H1 (cell line): ENCODE data around the gene CTBP2. TPM values are rescaled to one million over a fixed set of nuclear protein-coding genes. Genes with fewer than 3 reads are reported as not detected.

Experiments used
- CTCF ChIA-PET: fragments of 300-600 bp; sonication (Branson Sonifier 250); formaldehyde crosslinking; loops from one replicate; lab custom pipeline; 2021; ENCODE audit not compliant: partially characterized antibody; lab: Charles Lee
- POLR2A ChIA-PET: fragments of 300-600 bp; sonication (Branson Sonifier 250); formaldehyde crosslinking; loops from one replicate; lab custom pipeline; 2021; ENCODE audit warnings: inconsistent platforms; ENCODE audit not compliant: partially characterized antibody; lab: Charles Lee
- DNase-seq, 2 experiments: peaks; one replicate each; pipeline versions ENCODE4 v3.0.0 to v3.0.0-alpha.2; 2010 to 2022; ENCODE audit warnings: low spot score in 2 of 2, low read depth in 1 of 2, mixed read lengths in 1 of 2
- FAIRE-seq: peaks from 2 replicates; lab custom pipeline; 2011; peaks lifted over from hg19 to GRCh38; lab: Jason Lieb, UNC
- H2AFZ ChIP-seq: 2 replicates; pipeline ENCODE4 v1.8.1; 2012; ENCODE audit warnings: low read length, inconsistent platforms
- H2AK5ac ChIP-seq: 2 replicates; pipeline ENCODE4 v1.6.1; 2013; ENCODE audit warnings: low read depth, low read length
- H2BK120ac ChIP-seq: replicated peaks from 2 replicates; pipeline ENCODE3; 2013; ENCODE audit warnings: low read depth, low read length, inconsistent platforms
- H2BK12ac ChIP-seq: 2 replicates; pipeline ENCODE4 v1.6.1; 2013; ENCODE audit warnings: low read depth, low read length
- H2BK15ac ChIP-seq: 2 replicates; pipeline ENCODE4 v1.6.1; 2013; ENCODE audit warnings: low read length
- H2BK20ac ChIP-seq: 2 replicates; pipeline ENCODE4 v1.6.1; 2013; ENCODE audit warnings: low read length
- H2BK5ac ChIP-seq: 2 replicates; pipeline ENCODE4 v1.6.1; 2013; ENCODE audit warnings: low read depth, low read length
- H3K14ac ChIP-seq: 2 replicates; pipeline ENCODE4 v1.6.1; 2013; ENCODE audit warnings: inconsistent platforms; ENCODE audit not compliant: insufficient read length
- H3K18ac ChIP-seq: 2 replicates; pipeline ENCODE4 v1.6.1; 2013; ENCODE audit warnings: low read length; ENCODE audit errors: extremely low read depth
- H3K23ac ChIP-seq: 2 replicates; pipeline ENCODE4 v1.6.1; 2013; ENCODE audit warnings: inconsistent platforms; ENCODE audit not compliant: insufficient read length
- H3K23me2 ChIP-seq: 2 replicates; pipeline ENCODE4 v1.6.1; 2013; ENCODE audit warnings: low read depth, low read length
- H3K27ac ChIP-seq: 2 replicates; pipeline ENCODE4 v1.6.1; 2011; ENCODE audit warnings: low read depth, low read length, inconsistent platforms
- H3K27me3 ChIP-seq, 4 experiments: replicated peaks in 1 of 4; 1 replicate in 1 of 4; 2 replicates in 3 of 4; pipeline versions ENCODE4 v1.6.1 to v1.8.1; 2011 to 2013; ENCODE audit warnings: low read length in 3 of 4, mild to moderate bottlenecking in 3 of 4, inconsistent platforms in 2 of 4, mixed read lengths in 2 of 4, moderate library complexity in 1 of 4; ENCODE audit not compliant: control insufficient read depth in 3 of 4, insufficient read depth in 3 of 4; ENCODE audit errors: extremely low read depth in 1 of 4
- H3K36me3 ChIP-seq, 4 experiments: 2 replicates each; pipeline versions ENCODE4 v1.6.1 to v1.8.1; 2011 to 2013; ENCODE audit warnings: mild to moderate bottlenecking in 4 of 4, low read length in 3 of 4, moderate library complexity in 2 of 4, control low read depth in 1 of 4, inconsistent platforms in 1 of 4; ENCODE audit not compliant: insufficient read depth in 4 of 4, control insufficient read depth in 2 of 4
- H3K4ac ChIP-seq: replicated peaks from 2 replicates; pipeline ENCODE3; 2013; ENCODE audit warnings: low read length, low read depth, mixed read lengths, inconsistent platforms; ENCODE audit not compliant: insufficient read length
- H3K4me1 ChIP-seq, 4 experiments: replicated peaks in 1 of 4; 1 replicate in 1 of 4; 2 replicates in 3 of 4; pipeline versions ENCODE4 v1.6.1 to v1.8.1; 2011 to 2013; ENCODE audit warnings: low read length in 3 of 4, inconsistent platforms in 2 of 4, mixed read lengths in 1 of 4; ENCODE audit not compliant: insufficient read depth in 4 of 4, control insufficient read depth in 3 of 4
- H3K4me2 ChIP-seq, 2 experiments: 2 replicates each; pipeline versions ENCODE4 v1.6.1 to v1.8.1; 2011 to 2013; ENCODE audit warnings: low read depth in 2 of 2, low read length in 2 of 2, control low read depth in 1 of 2, inconsistent platforms in 1 of 2, mild to moderate bottlenecking in 1 of 2; ENCODE audit not compliant: insufficient read depth in 1 of 2
- H3K4me3 ChIP-seq, 4 experiments: fragments of 200-600, 300-600 bp in 1 of 4; sonication (generic), shearing (Covaris generic), sonication (Bioruptor Twin) in 1 of 4; 2 replicates each; pipeline versions ENCODE4 v1.5.1 to v1.8.1; 2011 to 2016; ENCODE audit warnings: low read length in 4 of 4, low read depth in 3 of 4, control low read depth in 2 of 4, inconsistent platforms in 2 of 4, mild to moderate bottlenecking in 2 of 4, mixed read lengths in 1 of 4, moderate library complexity in 1 of 4; ENCODE audit not compliant: insufficient read depth in 2 of 4; ENCODE audit errors: extremely low read depth in 1 of 4
- H3K56ac ChIP-seq: replicated peaks from 2 replicates; pipeline ENCODE3; 2013; ENCODE audit warnings: low read depth, mild to moderate bottlenecking, mixed read lengths, low read length, inconsistent platforms; ENCODE audit not compliant: insufficient read length
- H3K79me1 ChIP-seq: 2 replicates; pipeline ENCODE4 v1.6.1; 2013; ENCODE audit warnings: low read depth, low read length, control low read depth
- H3K79me2 ChIP-seq, 2 experiments: 2 replicates each; pipeline versions ENCODE4 v1.6.1 to v1.8.1; 2012 to 2013; ENCODE audit warnings: low read length in 2 of 2, mild to moderate bottlenecking in 2 of 2, inconsistent platforms in 1 of 2; ENCODE audit not compliant: insufficient read depth in 2 of 2, control insufficient read depth in 1 of 2
- H3K9ac ChIP-seq, 4 experiments: replicated peaks in 1 of 4; 1 replicate in 1 of 4; 2 replicates in 3 of 4; pipeline versions ENCODE4 v1.6.1 to v1.8.1; 2011 to 2013; ENCODE audit warnings: low read depth in 3 of 4, low read length in 3 of 4, control low read depth in 2 of 4, mild to moderate bottlenecking in 2 of 4, moderate library complexity in 2 of 4, inconsistent platforms in 1 of 4; ENCODE audit errors: extremely low read depth in 1 of 4
- H3K9me3 ChIP-seq, 2 experiments: 2 replicates each; pipeline versions ENCODE4 v1.6.1 to v1.8.1; 2012 to 2013; ENCODE audit warnings: mild to moderate bottlenecking in 2 of 2, moderate library complexity in 2 of 2, control low read depth in 1 of 2, inconsistent platforms in 1 of 2, low read depth in 1 of 2, low read length in 1 of 2, mixed read lengths in 1 of 2; ENCODE audit not compliant: insufficient read depth in 2 of 2
- H4K20me1 ChIP-seq, 2 experiments: replicated peaks in 1 of 2; 2 replicates each; pipeline versions ENCODE3 to v1.8.1; 2011 to 2013; ENCODE audit warnings: inconsistent platforms in 2 of 2, low read length in 2 of 2, mild to moderate bottlenecking in 1 of 2; ENCODE audit not compliant: insufficient read depth in 2 of 2, control insufficient read depth in 1 of 2
- H4K5ac ChIP-seq: 2 replicates; pipeline ENCODE4 v1.6.1; 2013; ENCODE audit warnings: low read length, low read depth, mixed read lengths, inconsistent platforms; ENCODE audit not compliant: insufficient read length
- H4K8ac ChIP-seq: 2 replicates; pipeline ENCODE4 v1.8.0; 2013; ENCODE audit warnings: mild to moderate bottlenecking, moderate library complexity, low read length, inconsistent platforms; ENCODE audit not compliant: insufficient read depth; ENCODE audit errors: extremely low read depth
- H4K91ac ChIP-seq: replicated peaks from 2 replicates; pipeline ENCODE3; 2013; ENCODE audit warnings: low read length, mixed read lengths, inconsistent platforms; ENCODE audit not compliant: insufficient read length
- CBX8 ChIP-seq: fragments of 300-800, 300-1000 bp; sonication (generic); IDR thresholded peaks from 2 replicates; pipeline ENCODE4 v1.7.1; 2016; ENCODE audit warnings: low read depth, low read length, borderline replicate concordance
- NANOG ChIP-seq: IDR thresholded peaks from 2 replicates; pipeline ENCODE4 v1.6.1; 2011; ENCODE audit warnings: low read length, low read depth, mild to moderate bottlenecking, inconsistent platforms; ENCODE audit not compliant: insufficient read depth, poor library complexity, severe bottlenecking
- RAD21 ChIP-seq, 2 experiments: IDR thresholded peaks in 1 of 2; conservative IDR thresholded peaks in 1 of 2; 2 replicates each; pipeline ENCODE4 v1.6.1; 2011; ENCODE audit warnings: low read depth in 2 of 2, low read length in 2 of 2, improper control_type of control experiment in 1 of 2, inconsistent platforms in 1 of 2, mild to moderate bottlenecking in 1 of 2, moderate library complexity in 1 of 2
- WGBS, 2 experiments: shearing (Covaris generic) in 1 of 2; methylation state at CpG; one replicate each; pipeline versions ENCODE4 v1.1.6 to v1.1.7; 2013 to 2015; ENCODE audit warnings: low lambda C conversion rate in 2 of 2, mixed read lengths in 2 of 2, inconsistent platforms in 1 of 2, low coverage in 1 of 2, missing lambda C conversion rate in 1 of 2; ENCODE audit not compliant: insufficient replicate concordance in 2 of 2, insufficient coverage in 1 of 2, insufficient read length in 1 of 2; ENCODE audit errors: extremely low coverage in 1 of 2, missing lambda C conversion rate in 1 of 2; 5-methylcytosine and 5-hydroxymethylcytosine counted together
- polyA plus RNA-seq, 7 experiments: library from polyadenylated mRNA; depleted of rRNA in 3 of 7; stranded (reverse) in 5 of 7; unstranded in 2 of 7; fragments of >200 nt in 5 of 7; fragments of 200-250 nt in 2 of 7; gene quantifications; 1 replicate in 5 of 7; 2 replicates in 1 of 7; 4 replicates in 1 of 7; pipeline versions ENCODE4 v1.2.1 to v1.2.3, GENCODE V29; 2011 to 2013; ENCODE audit warnings: missing spikeins in 2 of 7, mixed read lengths in 2 of 7
- total RNA-seq: library from RNA; stranded (reverse); fragmentation: NEBNext Ultra II Directional; extraction: Animal tissue kit (Norgen Biotek cat#: 25700); gene quantifications from 2 replicates; pipeline ENCODE4 v1.2.1, GENCODE V29; 2021

The CTBP2 gene
- total and polyA plus RNA-seq, 2 of the 8 experiments (the other 6 are each of a cell fraction or from before 2014, with no cell fraction given): 208 to 221 TPM

- Histone ChIP-seq H3K79me2 (peaks cover 27 to 100% of the 10 kb centered on the region in 2 experiments), H3K9ac (no peak overlapping the region), H3K36me3 (peaks cover 0 to 47% (median 5%) of the 10 kb centered on the region in 4 experiments; a peak in 5 of 8 replicates), H3K4me2 (no peak overlapping the region), H2BK5ac (peak overlapping the region; percentile 28), H3K27ac (no peak overlapping the region), H2AFZ (no peak overlapping the region), H3K23ac (no peak overlapping the region), H2BK15ac (no peak overlapping the region), H3K18ac (no peak overlapping the region), H2BK120ac (no peak overlapping the region), H3K14ac (no peak overlapping the region), H4K8ac (no peak overlapping the region), H3K23me2 (no peaks in the 10 kb centered on the region), H3K9me3 (no peaks in the 10 kb centered on the region), H3K4me3 (no peak overlapping the region), H3K56ac (no peak overlapping the region), H3K27me3 (no peaks in the 10 kb centered on the region), H2AK5ac (no peak overlapping the region), H2BK20ac (no peak overlapping the region), H3K4me1 (peaks cover 0 to 16% (median 5%) of the 10 kb centered on the region in 4 experiments; a peak in 5 of 7 replicates), H4K5ac (no peak overlapping the region), H3K4ac (no peak overlapping the region), H3K79me1 (peaks cover 41% of the 10 kb centered on the region), H4K20me1 (peaks cover 58 to 61% of the 10 kb centered on the region in 2 experiments), H4K91ac (no peak overlapping the region), H2BK12ac (no peak overlapping the region)
- 87% methylated on average over 10 of the region's 10 CpGs; no CpG with 5 or more reads in 1 of the 2 experiments for WGBS, 2 experiments
- CTCF ChIA-PET: interaction anchor here (0.7 to 2.3 kb wide), 7 partner anchors 16 to 32 kb away, joined by 3 to 8 read pairs (median 3); no protein-coding TSS in a partner anchor
- DNase-seq (no peak), FAIRE-seq (no peak)
- POLR2A ChIA-PET: interaction anchor here (0.8 to 1.3 kb wide), 4 partner anchors 11 to 62 kb away, joined by 3 to 4 read pairs (median 4); no protein-coding TSS in a partner anchor
- no peak for TF ChIP-seq RAD21 (IDR thresholded peaks at IDR 0.05 in 1 of 2, conservative IDR thresholded peaks at IDR 0.05 in 1 of 2; ENCODE audit: low read depth in 2 of 2, low read length in 2 of 2)
- TF ChIP-seq CBX8: no peak
- TF ChIP-seq NANOG: no peak
Measured at GRCh38 chr10:125087897-125088215, 72.5 kb downstream of the CTBP2 start.
